Neural cell (in vitro differentiated cells): ENCODE measurements around the gene CEL. TPM values are rescaled to one million over a fixed set of nuclear protein-coding genes. Genes with fewer than 3 reads are reported as not detected.

Source experiments
- H2AFZ ChIP-seq: fragments of 200-600, 300-800 bp; sonication (generic), shearing (Covaris generic); 2 replicates; pipeline ENCODE4 v1.6.0; 2014; ENCODE audit warnings: low read depth, mild to moderate bottlenecking, antibody characterized with exemption, low read length, moderate library complexity
- H3F3A ChIP-seq: fragments of 200-600 bp; shearing (Covaris generic); 2 replicates; pipeline ENCODE4 v1.6.1; 2016; ENCODE audit warnings: mild to moderate bottlenecking, moderate library complexity, mixed read lengths, antibody characterized with exemption, low read length; ENCODE audit not compliant: insufficient read depth, poor library complexity, severe bottlenecking
- H3K27ac ChIP-seq: fragments of 200-600, 300-800 bp; sonication (generic), shearing (Covaris generic); 2 replicates; pipeline ENCODE4 v1.5.1; 2014; ENCODE audit warnings: mild to moderate bottlenecking, low read length, moderate library complexity
- H3K27me3 ChIP-seq: fragments of 300-800, 200-600 bp; sonication (generic), shearing (Covaris generic); 2 replicates; pipeline ENCODE4 v1.6.0; 2014; ENCODE audit warnings: mild to moderate bottlenecking, low read depth, low read length, moderate library complexity; ENCODE audit not compliant: insufficient read depth
- H3K36me3 ChIP-seq: fragments of 300-800, 200-600 bp; sonication (generic), shearing (Covaris generic); 2 replicates; pipeline ENCODE4 v1.5.1; 2014; ENCODE audit warnings: mild to moderate bottlenecking, antibody characterized with exemption, low read length, moderate library complexity; ENCODE audit not compliant: insufficient read depth
- H3K4me2 ChIP-seq: fragments of 300-800, 200-600 bp; sonication (generic), shearing (Covaris generic); 2 replicates; pipeline ENCODE4 v1.6.0; 2014; ENCODE audit warnings: mild to moderate bottlenecking, low read length
- H3K4me3 ChIP-seq: fragments of 300-800, 200-600 bp; sonication (generic), shearing (Covaris generic); 2 replicates; pipeline ENCODE4 v1.5.1; 2014; ENCODE audit warnings: mild to moderate bottlenecking, low read length, moderate library complexity
- H3K79me2 ChIP-seq: fragments of 200-600 bp; shearing (Covaris generic); replicated peaks from 2 replicates; pipeline ENCODE4 v1.6.0; 2014; ENCODE audit warnings: mild to moderate bottlenecking, low read length, moderate library complexity; ENCODE audit not compliant: insufficient read depth
- H3K9ac ChIP-seq: fragments of 300-800, 200-600 bp; sonication (generic), shearing (Covaris generic); 2 replicates; pipeline ENCODE4 v1.6.1; 2016; ENCODE audit warnings: mild to moderate bottlenecking, low read length, mixed read lengths
- H3K9me2 ChIP-seq: fragments of 200-600 bp; shearing (Covaris generic); 2 replicates; pipeline ENCODE4 v1.6.1; 2016; ENCODE audit warnings: mild to moderate bottlenecking, low read length, mixed read lengths; ENCODE audit not compliant: insufficient read depth
- H3K9me3 ChIP-seq: fragments of 200-600, 300-800 bp; sonication (generic), shearing (Covaris generic); 2 replicates; pipeline ENCODE4 v1.6.1; 2016; ENCODE audit warnings: mild to moderate bottlenecking, mixed run types, low read length, moderate library complexity, mixed read lengths
- H4K20me1 ChIP-seq: fragments of 200-600 bp; shearing (Covaris generic); 2 replicates; pipeline ENCODE4 v1.6.1; 2016; ENCODE audit warnings: mild to moderate bottlenecking, mixed run types; ENCODE audit not compliant: insufficient read depth
- CTCF ChIP-seq: fragments of 450-650 bp; IDR thresholded peaks from 2 replicates; pipeline ENCODE4 v1.5.1; 2014; ENCODE audit warnings: antibody characterized with exemption, mild to moderate bottlenecking, moderate library complexity; ENCODE audit not compliant: poor library complexity, severe bottlenecking
- EP300 ChIP-seq: fragments of 450-650 bp; conservative IDR thresholded peaks from 2 replicates; pipeline ENCODE4 v1.6.1; 2014; ENCODE audit warnings: antibody characterized with exemption, mild to moderate bottlenecking, moderate library complexity; ENCODE audit not compliant: poor library complexity, severe bottlenecking
- EZH2 ChIP-seq: fragments of 200-600, 300-800 bp; shearing (Covaris generic), sonication (generic); IDR thresholded peaks from 2 replicates; pipeline ENCODE4 v1.6.1; 2014; ENCODE audit warnings: antibody characterized with exemption, low read length, borderline replicate concordance, mild to moderate bottlenecking; ENCODE audit not compliant: insufficient read depth, poor library complexity, severe bottlenecking
- MXI1 ChIP-seq: fragments of 450-650 bp; conservative IDR thresholded peaks from 2 replicates; pipeline ENCODE4 v1.6.1; 2014; ENCODE audit warnings: antibody characterized with exemption, mild to moderate bottlenecking; ENCODE audit not compliant: poor library complexity, severe bottlenecking
- POLR2AphosphoS5 ChIP-seq: IDR thresholded peaks from 2 replicates; pipeline ENCODE4 v1.6.1; 2012
- RAD21 ChIP-seq: fragments of 450-650 bp; conservative IDR thresholded peaks from 2 replicates; pipeline ENCODE4 v1.6.1; 2014; ENCODE audit warnings: antibody characterized with exemption, mild to moderate bottlenecking, moderate library complexity
- REST ChIP-seq: IDR thresholded peaks from 2 replicates; pipeline ENCODE4 v1.6.1; 2012; ENCODE audit warnings: borderline replicate concordance
- SMC3 ChIP-seq: fragments of 450-650 bp; conservative IDR thresholded peaks from 2 replicates; pipeline ENCODE4 v1.6.1; 2014; ENCODE audit warnings: antibody characterized with exemption, mild to moderate bottlenecking, moderate library complexity; ENCODE audit not compliant: poor library complexity
- TAF1 ChIP-seq: IDR thresholded peaks from 2 replicates; pipeline ENCODE4 v1.6.1; 2012; ENCODE audit warnings: low read depth
- polyA plus RNA-seq: library from polyadenylated mRNA; depleted of rRNA; stranded (reverse); fragments of >200 nt; gene quantifications from 2 replicates; pipeline ENCODE4 v1.2.3, GENCODE V29; 2014

CEL gene
- polyA plus RNA-seq, 1 donor from 2014 or later = 0.95 TPM

- TF ChIP-seq SMC3 (no peak), CTCF (no peak), REST (no peak), EZH2 (no peak), EP300 (no peak), MXI1 (no peak), RAD21 (no peak), POLR2AphosphoS5 (no peak), TAF1 (no peak)
- Histone ChIP-seq H3K27me3 (no peaks in the 10 kb centered on the region), H3K27ac (no peak overlapping the region), H3K9me3 (no peaks in the 10 kb centered on the region), H3K9ac (no peak overlapping the region), H3F3A (no peaks in the 10 kb centered on the region), H2AFZ (no peak overlapping the region), H3K4me3 (no peak overlapping the region), H3K4me2 (no peak overlapping the region), H3K9me2 (no peaks in the 10 kb centered on the region), H3K36me3 (no peaks in the 10 kb centered on the region), H3K79me2 (no peaks in the 10 kb centered on the region), H4K20me1 (no peaks in the 10 kb centered on the region)
Observed at GRCh38 chr9:133051966-133052539, 9.7 kb upstream of the CEL start.

GRCh38 chr9:133054194-133054890 is 7.4 kb upstream of the CEL start:
- Histone ChIP-seq H3K27ac (no peak overlapping the region), H4K20me1 (no peaks in the 10 kb centered on the region), H3K4me2 (no peak overlapping the region), H3K4me3 (no peak overlapping the region), H3K36me3 (no peaks in the 10 kb centered on the region), H2AFZ (no peak overlapping the region), H3K79me2 (no peaks in the 10 kb centered on the region), H3K27me3 (no peaks in the 10 kb centered on the region), H3K9me2 (no peaks in the 10 kb centered on the region), H3K9ac (no peak overlapping the region), H3F3A (no peaks in the 10 kb centered on the region), H3K9me3 (no peaks in the 10 kb centered on the region)
- TF ChIP-seq CTCF (no peak), SMC3 (no peak), RAD21 (no peak), EP300 (no peak), REST (no peak), TAF1 (no peak), EZH2 (no peak), POLR2AphosphoS5 (no peak), MXI1 (no peak)
